MCF 10A (cell line): ENCODE results near the gene ZFX. TPM values are rescaled to one million over a fixed set of nuclear protein-coding genes. Genes with fewer than 3 reads are reported as not detected.
A peak's percentile ranks its signal among the peaks of the same experiment; 100 is the strongest.

Experiments
- BruUV-seq: library from RNA; stranded (reverse); fragments of 400-500 nt; replicated peaks from 2 replicates; lab custom pipeline; 2021; lab: Mats Ljungman, UMichigan
- CTCF ChIA-PET: fragments of 300-600 bp; sonication (Branson Sonifier 250); formaldehyde crosslinking; extraction: SDS; loops from one replicate; lab custom pipeline; 2021; ENCODE audit warnings: antibody characterized with exemption, inconsistent platforms; lab: Yijun Ruan, JAX
- POLR2A ChIA-PET: fragments of 300-600, 350-650 bp; sonication (Branson Sonifier 250); formaldehyde crosslinking; extraction: SDS; loops from one replicate; lab custom pipeline; 2020; ENCODE audit warnings: antibody characterized with exemption, inconsistent platforms; lab: Yijun Ruan, JAX
- DNase-seq: peaks from one replicate; pipeline ENCODE4 v3.0.0-alpha.2; 2018; ENCODE audit not compliant: unreplicated experiment
- H3K27ac Mint-ChIP-seq: one replicate; pipeline ENCODE4 v1.8.0; 2022; ENCODE audit warnings: mild to moderate bottlenecking, low read depth, mixed read lengths; ENCODE audit not compliant: unreplicated experiment
- H3K27me3 Mint-ChIP-seq: one replicate; pipeline ENCODE4 v1.8.0; 2022; ENCODE audit warnings: mixed read lengths; ENCODE audit not compliant: insufficient read depth, unreplicated experiment
- H3K36me3 Mint-ChIP-seq: one replicate; pipeline ENCODE4 v1.8.0; 2022; ENCODE audit warnings: mild to moderate bottlenecking, moderate library complexity, mixed read lengths; ENCODE audit not compliant: insufficient read depth, unreplicated experiment
- H3K4me1 Mint-ChIP-seq: one replicate; pipeline ENCODE4 v1.8.0; 2022; ENCODE audit warnings: mixed read lengths; ENCODE audit not compliant: insufficient read depth, unreplicated experiment
- H3K4me3 Mint-ChIP-seq: one replicate; pipeline ENCODE4 v1.8.0; 2022; ENCODE audit warnings: mild to moderate bottlenecking, moderate library complexity, mixed read lengths; ENCODE audit not compliant: unreplicated experiment
- H3K9me3 Mint-ChIP-seq: one replicate; pipeline ENCODE4 v1.8.0; 2022; ENCODE audit warnings: mixed read lengths; ENCODE audit not compliant: unreplicated experiment
- intact Hi-C: fragments of 100-400 bp; cut with micrococcal nuclease; formaldehyde crosslinking; loops from 2 replicates; pipeline ENCODE4 v1.14.1; 2022
- total RNA-seq: library from RNA; stranded (reverse); gene quantifications from 2 replicates; pipeline ENCODE4 v1.2.3, GENCODE V29; 2022
- TF ChIP-seq, protein P1 (sequence below): fragments of 200-600 bp; IDR thresholded peaks from one replicate; pipeline ENCODE4 v1.8.0; 2022; ENCODE audit warnings: antibody characterized with exemption, mild to moderate bottlenecking; ENCODE audit not compliant: unreplicated experiment

Gene ZFX
- total RNA-seq, 1 experiment from 2014 or later: 72.3 TPM

DNA sequence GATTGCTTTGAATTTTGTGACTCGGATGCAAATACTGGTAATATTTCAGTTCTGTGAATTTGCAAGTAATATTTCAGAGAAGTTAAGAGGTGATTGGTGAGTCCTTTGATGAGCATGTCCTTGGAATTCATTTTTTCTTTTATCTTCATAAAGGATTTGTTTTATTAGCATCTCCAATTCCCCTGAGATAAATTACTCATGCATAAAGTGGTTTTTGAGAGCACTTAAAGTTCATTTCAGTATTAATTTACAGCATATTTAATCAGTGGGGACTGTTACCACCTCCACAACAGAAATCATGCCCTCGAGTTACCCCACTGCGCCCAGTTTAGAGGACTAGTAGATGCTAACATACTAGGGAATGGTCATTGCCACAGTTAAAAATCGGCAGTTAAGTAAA lies 65.0 kb downstream of the ZFX start:
- BruUV-seq: no TSS peak
- TF ChIP-seq, protein P1, sequence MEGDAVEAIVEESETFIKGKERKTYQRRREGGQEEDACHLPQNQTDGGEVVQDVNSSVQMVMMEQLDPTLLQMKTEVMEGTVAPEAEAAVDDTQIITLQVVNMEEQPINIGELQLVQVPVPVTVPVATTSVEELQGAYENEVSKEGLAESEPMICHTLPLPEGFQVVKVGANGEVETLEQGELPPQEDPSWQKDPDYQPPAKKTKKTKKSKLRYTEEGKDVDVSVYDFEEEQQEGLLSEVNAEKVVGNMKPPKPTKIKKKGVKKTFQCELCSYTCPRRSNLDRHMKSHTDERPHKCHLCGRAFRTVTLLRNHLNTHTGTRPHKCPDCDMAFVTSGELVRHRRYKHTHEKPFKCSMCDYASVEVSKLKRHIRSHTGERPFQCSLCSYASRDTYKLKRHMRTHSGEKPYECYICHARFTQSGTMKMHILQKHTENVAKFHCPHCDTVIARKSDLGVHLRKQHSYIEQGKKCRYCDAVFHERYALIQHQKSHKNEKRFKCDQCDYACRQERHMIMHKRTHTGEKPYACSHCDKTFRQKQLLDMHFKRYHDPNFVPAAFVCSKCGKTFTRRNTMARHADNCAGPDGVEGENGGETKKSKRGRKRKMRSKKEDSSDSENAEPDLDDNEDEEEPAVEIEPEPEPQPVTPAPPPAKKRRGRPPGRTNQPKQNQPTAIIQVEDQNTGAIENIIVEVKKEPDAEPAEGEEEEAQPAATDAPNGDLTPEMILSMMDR: no peak
- no peak overlapping the region for H3K27ac Mint-ChIP-seq
- no peaks in the 10 kb centered on the region for H3K9me3 Mint-ChIP-seq
- CTCF ChIA-PET: no interaction called here
- peaks cover 65% of the 10 kb centered on the region for H3K36me3 Mint-ChIP-seq
- no peaks in the 10 kb centered on the region for H3K27me3 Mint-ChIP-seq
- DNase-seq: no peak
- POLR2A ChIA-PET: no interaction called here
- intact Hi-C loops: no loop called here
- H3K4me3 Mint-ChIP-seq: no peak overlapping the region
- H3K4me1 Mint-ChIP-seq: peaks cover 5% of the 10 kb centered on the region

DNA sequence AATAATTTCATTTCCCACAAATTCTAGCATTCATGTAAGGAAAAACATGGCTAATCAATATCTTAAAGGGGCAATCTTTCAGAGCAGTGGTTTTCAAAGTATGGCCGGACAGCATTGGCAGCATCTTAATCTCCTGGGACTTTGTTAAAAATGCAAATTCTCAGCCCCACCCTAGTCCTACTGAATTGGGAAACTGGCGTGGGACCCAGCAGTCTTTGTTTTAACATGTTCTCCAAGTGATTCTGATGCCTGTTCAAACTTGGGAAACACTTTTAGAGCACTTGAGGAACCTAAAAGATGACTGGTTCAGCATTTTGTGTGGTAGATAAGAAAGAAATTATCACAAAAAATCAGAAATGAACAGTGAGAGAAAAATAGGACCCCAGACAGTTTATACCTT lies 65.7 kb downstream of the ZFX start:
- intact Hi-C loops: no loop called here
- H3K27ac Mint-ChIP-seq: peak overlapping the region; percentile 31

DNA sequence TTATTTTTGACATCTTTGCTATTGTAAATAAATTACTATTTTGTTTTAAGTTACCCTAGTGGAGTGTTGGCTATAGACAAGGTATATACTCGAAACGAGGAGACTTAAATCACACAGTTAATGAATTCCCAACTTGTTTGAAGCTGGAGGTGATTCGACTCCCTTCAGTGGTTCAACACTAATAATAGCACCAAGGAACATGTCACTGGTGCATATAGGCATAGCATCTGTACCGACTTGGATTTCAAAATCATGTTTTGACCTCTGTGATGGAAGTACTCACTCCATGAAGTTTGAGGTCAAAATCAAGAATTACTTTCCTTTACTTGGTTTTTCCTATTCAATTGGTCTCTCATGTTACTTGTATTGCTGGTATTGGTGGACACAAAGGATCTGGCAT lies 66.5 kb downstream of the ZFX start:
- ChIA-PET POLR2A (interaction anchor here (1.0 to 1.6 kb wide), 2 partner anchors 14 to 15 kb away, joined by 4 to 8 read pairs; no protein-coding TSS in a partner anchor), CTCF (no interaction called here)
- no peak for DNase-seq
- no peaks in the 10 kb centered on the region for H3K9me3 Mint-ChIP-seq
- intact Hi-C loops: no loop called here
- H3K27me3 Mint-ChIP-seq: no peaks in the 10 kb centered on the region
- TF ChIP-seq, protein P1: no peak
- BruUV-seq: no TSS peak
- peaks cover 51% of the 10 kb centered on the region for H3K36me3 Mint-ChIP-seq
- H3K4me3 Mint-ChIP-seq: no peak overlapping the region
- peaks cover 5% of the 10 kb centered on the region for H3K4me1 Mint-ChIP-seq
- no peak overlapping the region for H3K27ac Mint-ChIP-seq

More for the DNA sequence above, 65.7 kb downstream of the ZFX start:
- POLR2A ChIA-PET: interaction anchor here (1.0 kb wide), 1 partner anchor 16 kb away, joined by 8 read pairs; no protein-coding TSS in a partner anchor
- Mint-ChIP-seq H3K4me1 (peaks cover 5% of the 10 kb centered on the region), H3K9me3 (no peaks in the 10 kb centered on the region), H3K27me3 (no peaks in the 10 kb centered on the region), H3K36me3 (peaks cover 58% of the 10 kb centered on the region), H3K4me3 (no peak overlapping the region)
- DNase-seq: peak; percentile 43
- TF ChIP-seq, protein P1: no peak
- CTCF ChIA-PET: no interaction called here
- no TSS peak for BruUV-seq

DNA sequence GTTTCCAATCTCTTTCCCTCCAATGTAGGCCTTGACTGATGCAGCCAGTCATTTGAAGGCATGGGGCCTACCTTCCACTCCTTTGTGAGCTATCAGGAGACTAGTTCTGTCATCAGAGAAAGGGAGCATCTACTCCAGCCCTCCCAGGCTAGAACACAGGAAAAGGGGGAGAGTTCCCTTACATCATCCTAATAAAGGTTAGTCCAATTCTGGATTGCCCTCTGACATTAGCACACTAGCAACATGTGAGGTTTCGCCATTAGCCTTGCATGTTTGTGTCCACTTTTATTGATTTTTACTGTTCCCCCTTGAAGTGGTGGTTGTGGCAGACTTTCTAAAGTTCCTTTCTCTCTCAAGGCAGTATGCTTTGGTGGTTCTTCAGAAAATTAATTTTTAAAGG lies 67.3 kb downstream of the ZFX start:
- ChIA-PET POLR2A (interaction anchor here (1.6 kb wide), 1 partner anchor 15 kb away, joined by 4 read pairs; no protein-coding TSS in a partner anchor), CTCF (interaction anchor here (0.6 kb wide), 1 partner anchor 21 kb away, joined by 3 read pairs; no protein-coding TSS in a partner anchor)
- intact Hi-C loops: no loop called here
- Mint-ChIP-seq H3K27me3 (no peaks in the 10 kb centered on the region), H3K27ac (no peak overlapping the region), H3K36me3 (peaks cover 43% of the 10 kb centered on the region), H3K4me3 (no peak overlapping the region), H3K9me3 (no peaks in the 10 kb centered on the region), H3K4me1 (peaks cover 5% of the 10 kb centered on the region)
- DNase-seq: no peak
- no TSS peak for BruUV-seq
- TF ChIP-seq, protein P1: no peak
